K562 treated with DMSO at 1 percent for 24 hours (cell line): Measurements from ENCODE around the gene ANTXRL. TPM values are rescaled to one million over a fixed set of nuclear protein-coding genes. Genes with fewer than 3 reads are reported as not detected.

Experiments
- total RNA-seq: library from RNA; unstranded; fragments of 300-600 nt; gene quantifications from 2 replicates; pipeline ENCODE4 v1.2.3, GENCODE V29; 2022; ENCODE audit warnings: low read depth; ENCODE audit not compliant: insufficient read depth

Gene ANTXRL
- total RNA-seq, result not detected in 2 replicates

GRCh38 chr10:46286991-46287693, at the start of gene ANTXRL:
Gene ANTXRL (plus strand): TSS chr10:46286997. CDS start chr10:46287263, 266 bp downstream.

GRCh38 chr10:46375406-46375805, 88.6 kb downstream of the ANTXRL start, which contains the start of gene ANXA8L1:
Gene ANXA8L1 (plus strand): TSS chr10:46375776. CDS start chr10:46375852, 76 bp downstream.

Other genes starting within 250 kb of the ANTXRL start
- not detected in 2 replicates for gene MSMB, start 240.7 kb upstream of the ANTXRL start, total RNA-seq
- not detected in 2 replicates for gene ANXA8L1, start 88.8 kb downstream of the ANTXRL start, total RNA-seq
- not detected in 2 replicates for gene NPY4R, start 179.0 kb downstream of the ANTXRL start, total RNA-seq